BE2C (cell line): ENCODE results near the gene CDSN.
A peak's percentile ranks its signal among the peaks of the same experiment; 100 is the strongest.

Experiments used
- DNase-seq: peaks from one replicate; pipeline ENCODE4 v3.0.0-alpha.2; 2020
- H3K27me3 ChIP-seq: fragments of 250-450 bp; sonication (Bioruptor Pico); 2 replicates; pipeline ENCODE4 v1.5.1; 2020; ENCODE audit warnings: mild to moderate bottlenecking
- H3K36me3 ChIP-seq: fragments of 250-450 bp; sonication (Bioruptor Pico); 2 replicates; pipeline ENCODE4 v1.5.1; 2020; ENCODE audit warnings: mild to moderate bottlenecking
- H3K4me1 ChIP-seq: fragments of 250-450 bp; sonication (Bioruptor Pico); 2 replicates; pipeline ENCODE4 v1.5.1; 2020
- H3K4me3 ChIP-seq: 2 replicates; pipeline ENCODE4 v1.5.1; 2011; ENCODE audit warnings: low read depth, low read length
- H3K9me3 ChIP-seq: fragments of 250-450 bp; sonication (Bioruptor Pico); 2 replicates; pipeline ENCODE4 v1.5.1; 2020
- TF ChIP-seq, protein P1 (sequence below): IDR thresholded peaks from 2 replicates; pipeline ENCODE4 v1.5.1; 2012; ENCODE audit warnings: mild to moderate bottlenecking, low read depth, low read length

Gene CDSN

DNA sequence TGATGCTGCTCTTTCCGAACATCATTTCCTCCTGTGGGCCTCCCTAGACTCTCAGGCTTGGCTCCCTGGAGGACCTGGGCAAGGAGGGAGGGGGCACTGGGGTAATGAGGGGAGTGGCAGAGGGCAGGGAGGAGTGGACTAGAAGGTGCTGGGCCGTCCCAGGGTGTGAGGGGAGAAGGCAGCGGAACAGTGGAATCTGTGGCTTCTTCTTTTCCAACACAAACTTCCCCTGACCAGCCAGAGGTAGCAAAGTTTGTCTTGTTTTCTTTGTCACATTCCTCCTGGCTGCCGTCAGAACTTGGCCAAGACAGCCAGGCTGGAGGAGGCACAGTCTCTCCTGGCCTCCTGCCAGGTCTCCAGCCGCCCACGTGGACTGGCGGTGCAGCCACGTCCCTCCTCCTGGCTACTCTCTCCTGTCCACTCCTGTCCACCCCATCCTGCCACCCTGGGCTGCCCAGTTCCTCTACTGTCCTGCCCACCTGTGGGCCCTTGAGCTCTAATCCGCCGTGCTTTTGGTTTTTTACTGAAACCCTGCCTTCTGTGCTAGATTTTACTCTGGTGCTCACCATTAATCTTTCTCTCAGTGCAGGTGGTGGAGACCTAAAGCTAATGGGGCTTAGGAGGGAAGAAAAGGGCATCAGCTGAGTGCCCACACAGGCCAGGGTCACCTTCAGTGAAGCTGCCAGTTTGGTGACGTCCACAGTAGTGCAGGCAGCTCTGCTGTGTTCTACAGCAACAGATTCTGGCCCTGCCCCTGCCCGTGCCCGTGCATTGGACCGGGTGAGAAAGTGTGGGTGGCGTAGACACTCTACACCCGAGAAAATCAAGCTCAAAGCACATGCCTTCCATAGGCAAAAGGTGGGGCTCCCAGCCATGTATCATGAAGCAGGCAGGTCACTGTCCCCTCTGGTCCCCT lies 2.8 kb upstream of the CDSN start:
- no peaks in the 10 kb centered on the region; the same call in 1 of the 2 replicates for H3K4me1 ChIP-seq
- H3K9me3 ChIP-seq, result no peaks in the 10 kb centered on the region
- H3K4me3 ChIP-seq, result no peak overlapping the region
- H3K36me3 ChIP-seq, result no peaks in the 10 kb centered on the region
- peak; percentile 48 for DNase-seq
- peaks cover 15% of the 10 kb centered on the region for H3K27me3 ChIP-seq
- TF ChIP-seq, protein P1, sequence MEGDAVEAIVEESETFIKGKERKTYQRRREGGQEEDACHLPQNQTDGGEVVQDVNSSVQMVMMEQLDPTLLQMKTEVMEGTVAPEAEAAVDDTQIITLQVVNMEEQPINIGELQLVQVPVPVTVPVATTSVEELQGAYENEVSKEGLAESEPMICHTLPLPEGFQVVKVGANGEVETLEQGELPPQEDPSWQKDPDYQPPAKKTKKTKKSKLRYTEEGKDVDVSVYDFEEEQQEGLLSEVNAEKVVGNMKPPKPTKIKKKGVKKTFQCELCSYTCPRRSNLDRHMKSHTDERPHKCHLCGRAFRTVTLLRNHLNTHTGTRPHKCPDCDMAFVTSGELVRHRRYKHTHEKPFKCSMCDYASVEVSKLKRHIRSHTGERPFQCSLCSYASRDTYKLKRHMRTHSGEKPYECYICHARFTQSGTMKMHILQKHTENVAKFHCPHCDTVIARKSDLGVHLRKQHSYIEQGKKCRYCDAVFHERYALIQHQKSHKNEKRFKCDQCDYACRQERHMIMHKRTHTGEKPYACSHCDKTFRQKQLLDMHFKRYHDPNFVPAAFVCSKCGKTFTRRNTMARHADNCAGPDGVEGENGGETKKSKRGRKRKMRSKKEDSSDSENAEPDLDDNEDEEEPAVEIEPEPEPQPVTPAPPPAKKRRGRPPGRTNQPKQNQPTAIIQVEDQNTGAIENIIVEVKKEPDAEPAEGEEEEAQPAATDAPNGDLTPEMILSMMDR, result no peak

DNA sequence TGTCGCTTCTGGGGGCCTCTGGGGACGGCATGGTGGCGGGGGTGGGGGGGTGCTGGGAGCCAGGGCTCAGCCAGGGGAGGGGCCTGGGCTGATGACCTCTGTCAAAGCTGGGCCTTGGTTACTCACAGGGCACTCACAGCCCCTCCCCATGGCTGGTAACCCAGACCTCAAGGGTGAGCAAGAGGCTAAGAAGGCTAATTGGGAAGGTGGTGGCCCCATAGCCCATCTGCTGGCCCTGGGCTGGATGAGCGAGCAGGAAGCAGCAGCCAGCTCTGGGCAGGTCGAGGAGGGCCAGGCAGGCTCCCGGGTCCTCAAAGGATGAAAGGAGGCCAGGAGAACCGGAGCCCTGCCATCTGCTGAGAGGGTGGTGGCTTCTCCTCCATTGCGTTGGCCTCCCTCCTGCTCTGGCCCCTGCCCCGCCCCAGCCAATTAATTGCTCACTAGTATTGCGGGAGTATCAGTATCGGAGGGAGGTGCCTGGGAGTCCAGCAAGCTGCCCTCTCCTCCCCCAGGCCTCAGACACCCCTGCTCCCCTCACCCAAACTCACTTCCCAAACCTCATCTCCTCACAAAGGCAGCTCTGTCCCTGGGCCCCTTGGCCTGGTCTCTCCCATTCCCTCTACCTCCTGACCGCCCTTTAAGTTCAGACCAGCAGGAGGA lies 1.0 kb upstream of the CDSN start:
- no peaks in the 10 kb centered on the region for H3K4me1 ChIP-seq
- H3K36me3 ChIP-seq, result no peaks in the 10 kb centered on the region
- H3K9me3 ChIP-seq, result no peaks in the 10 kb centered on the region
- H3K4me3 ChIP-seq, result no peak overlapping the region
- no peak for DNase-seq
- TF ChIP-seq, protein P1, result no peak
- peaks cover 17% of the 10 kb centered on the region for H3K27me3 ChIP-seq

DNA sequence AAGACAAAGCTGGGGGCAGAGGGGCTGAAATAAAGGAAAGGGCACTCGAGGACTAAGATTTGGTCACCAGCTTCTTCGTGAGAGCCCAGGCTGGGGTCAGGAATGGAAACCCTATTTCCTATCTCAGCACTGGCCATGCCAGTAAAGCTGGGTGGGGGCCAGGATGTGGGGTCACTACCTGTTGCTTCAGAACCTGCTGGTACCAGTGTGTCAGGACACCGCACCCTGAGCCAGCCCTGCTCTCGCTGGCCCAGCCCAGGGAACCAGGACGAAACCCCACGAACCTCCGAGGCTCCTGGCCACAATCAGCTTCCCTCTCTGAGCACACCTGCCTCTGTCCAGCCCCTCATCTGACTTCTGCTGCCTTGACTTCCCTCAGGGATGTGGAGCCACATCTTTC lies 2.1 kb downstream of the CDSN start:
- no peaks in the 10 kb centered on the region for H3K4me1 ChIP-seq
- H3K36me3 ChIP-seq, result no peaks in the 10 kb centered on the region
- H3K4me3 ChIP-seq, result no peak overlapping the region
- peaks cover 28% of the 10 kb centered on the region for H3K27me3 ChIP-seq
- no peak for DNase-seq
- no peaks in the 10 kb centered on the region for H3K9me3 ChIP-seq
- TF ChIP-seq, protein P1, result no peak

DNA sequence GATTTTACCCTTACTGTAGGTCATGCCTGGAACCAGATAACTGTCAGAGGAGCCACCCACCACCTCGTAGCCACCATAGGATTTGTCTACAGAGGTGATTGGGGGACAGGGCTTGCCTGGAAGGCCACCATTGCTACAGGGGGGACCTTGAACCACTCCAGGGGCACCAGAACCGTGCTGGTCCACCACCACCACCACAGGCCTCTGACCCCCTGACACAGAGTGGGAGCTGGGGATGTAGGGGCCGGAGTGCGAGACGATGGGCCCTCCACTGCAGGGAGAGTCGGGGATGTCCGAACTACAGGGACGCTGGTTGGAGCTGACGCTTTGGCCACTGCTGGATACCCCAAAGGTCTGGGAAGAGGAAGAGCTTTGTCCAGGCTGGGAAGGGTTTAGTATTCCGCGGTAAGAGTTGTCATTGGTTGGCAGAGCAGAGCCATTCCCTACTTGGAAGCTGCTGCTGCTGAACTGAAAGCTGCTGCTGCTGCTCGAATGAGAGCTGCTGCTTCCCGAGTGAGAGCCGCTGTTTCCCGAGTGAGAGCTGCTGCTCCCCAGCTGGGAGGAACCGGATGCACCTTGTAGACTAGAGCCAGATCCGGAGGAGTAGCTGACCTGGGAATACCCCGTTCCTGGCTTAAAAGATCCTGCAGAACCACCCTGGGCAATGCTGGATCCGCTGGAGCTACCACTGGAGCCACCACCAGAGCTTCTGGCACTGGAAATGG lies 3.4 kb downstream of the CDSN start:
- Histone ChIP-seq H3K4me1 (no peaks in the 10 kb centered on the region), H3K27me3 (peaks cover 40% of the 10 kb centered on the region), H3K9me3 (no peaks in the 10 kb centered on the region), H3K36me3 (no peaks in the 10 kb centered on the region), H3K4me3 (no peak overlapping the region)
- no peak for DNase-seq
- TF ChIP-seq, protein P1, result no peak

DNA sequence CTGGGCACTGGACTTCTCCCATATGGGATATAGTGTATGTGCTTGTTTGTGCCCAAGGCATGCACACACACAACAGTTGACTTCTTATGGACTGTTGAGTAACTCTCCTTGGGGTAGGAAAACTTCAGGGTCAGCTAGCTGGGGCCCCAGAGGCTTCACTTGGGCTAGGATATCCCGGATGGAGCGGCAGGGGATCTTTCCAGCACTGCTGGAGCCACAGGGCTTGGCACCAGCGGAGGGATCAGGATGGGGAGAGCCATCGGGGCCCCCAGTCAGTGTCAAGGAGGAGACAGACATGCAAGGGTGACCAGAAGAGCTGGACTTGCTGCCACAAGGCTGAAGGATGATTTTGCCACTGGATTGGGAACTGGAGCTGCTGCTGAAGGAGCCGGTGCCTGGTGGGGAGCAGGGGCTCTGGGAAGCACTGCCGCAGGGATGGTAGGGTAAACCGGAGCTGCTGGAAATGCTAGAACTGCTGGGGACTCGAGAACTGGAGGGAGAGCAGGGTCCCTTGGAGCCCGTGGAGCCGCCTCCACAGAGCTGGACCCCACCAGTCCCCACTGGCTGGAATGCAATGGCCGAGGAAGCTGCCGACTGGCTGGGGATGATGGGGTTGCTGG lies 4.2 kb downstream of the CDSN start:
- Histone ChIP-seq H3K9me3 (no peaks in the 10 kb centered on the region), H3K36me3 (no peaks in the 10 kb centered on the region), H3K4me1 (no peaks in the 10 kb centered on the region), H3K27me3 (peaks cover 44% of the 10 kb centered on the region), H3K4me3 (no peak overlapping the region)
- TF ChIP-seq, protein P1, result no peak
- no peak for DNase-seq
